ENCODE data around the gene GRK7.

GRK7 gene, protein sequence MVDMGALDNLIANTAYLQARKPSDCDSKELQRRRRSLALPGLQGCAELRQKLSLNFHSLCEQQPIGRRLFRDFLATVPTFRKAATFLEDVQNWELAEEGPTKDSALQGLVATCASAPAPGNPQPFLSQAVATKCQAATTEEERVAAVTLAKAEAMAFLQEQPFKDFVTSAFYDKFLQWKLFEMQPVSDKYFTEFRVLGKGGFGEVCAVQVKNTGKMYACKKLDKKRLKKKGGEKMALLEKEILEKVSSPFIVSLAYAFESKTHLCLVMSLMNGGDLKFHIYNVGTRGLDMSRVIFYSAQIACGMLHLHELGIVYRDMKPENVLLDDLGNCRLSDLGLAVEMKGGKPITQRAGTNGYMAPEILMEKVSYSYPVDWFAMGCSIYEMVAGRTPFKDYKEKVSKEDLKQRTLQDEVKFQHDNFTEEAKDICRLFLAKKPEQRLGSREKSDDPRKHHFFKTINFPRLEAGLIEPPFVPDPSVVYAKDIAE (N-terminal part only)

DNA sequence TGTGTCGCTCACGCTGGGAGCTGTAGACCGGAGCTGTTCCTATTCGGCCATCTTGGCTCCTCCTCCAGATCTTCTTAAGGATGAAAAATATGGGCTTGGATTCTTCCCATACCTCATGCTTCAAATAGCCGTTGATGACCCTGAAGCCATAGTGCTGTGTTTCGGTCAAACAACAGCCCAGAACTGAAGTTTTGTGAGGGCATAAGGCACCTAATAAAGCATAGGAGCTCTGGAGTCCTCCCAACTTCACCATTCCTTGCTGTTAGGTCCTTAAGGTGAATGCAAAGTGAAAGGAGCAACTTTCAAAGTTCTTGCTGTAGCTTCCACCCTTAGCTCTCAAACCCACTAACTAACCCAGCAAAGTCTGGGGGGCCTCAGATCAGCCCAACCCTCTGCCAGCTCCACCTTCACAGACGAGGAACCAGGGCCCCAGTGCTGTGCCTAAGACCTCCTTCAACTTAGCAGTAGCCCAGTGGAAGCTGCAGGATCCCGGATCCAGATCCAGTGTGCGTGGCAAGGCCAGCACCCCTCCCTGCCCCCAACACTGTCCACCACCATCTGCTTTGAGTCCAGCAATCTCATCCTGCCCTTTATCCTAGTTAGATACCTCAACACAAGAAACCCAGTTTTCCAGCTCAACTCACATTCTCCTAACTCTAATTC is at the start of gene GRK7:
Gene GRK7 (plus strand): TSS at position 321 of the 663 bp plus-strand sequence. CDS start 14,877 bp downstream, outside the sequence.
- DNase-seq, result no peak

DNA sequence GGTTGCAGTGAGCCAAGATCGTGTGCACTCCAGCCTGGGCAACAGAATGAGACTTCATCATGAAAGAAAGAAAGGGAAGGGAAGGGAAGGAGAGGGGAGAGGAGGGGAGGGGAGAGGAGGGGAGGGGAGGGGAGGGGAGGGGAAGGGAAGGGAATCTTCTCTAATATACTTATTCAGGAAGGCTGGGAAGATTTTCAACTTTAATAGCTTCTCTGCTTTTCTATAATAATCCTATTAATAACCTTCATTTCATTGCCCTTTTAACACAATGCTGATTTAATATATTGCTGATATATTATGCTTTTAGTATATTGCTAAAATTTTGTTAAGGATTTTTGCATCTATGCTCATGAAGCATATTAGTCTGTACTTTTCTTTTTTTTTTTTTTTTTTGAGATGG is 48.5 kb upstream of the GRK7 start:
- no peak for DNase-seq

DNA sequence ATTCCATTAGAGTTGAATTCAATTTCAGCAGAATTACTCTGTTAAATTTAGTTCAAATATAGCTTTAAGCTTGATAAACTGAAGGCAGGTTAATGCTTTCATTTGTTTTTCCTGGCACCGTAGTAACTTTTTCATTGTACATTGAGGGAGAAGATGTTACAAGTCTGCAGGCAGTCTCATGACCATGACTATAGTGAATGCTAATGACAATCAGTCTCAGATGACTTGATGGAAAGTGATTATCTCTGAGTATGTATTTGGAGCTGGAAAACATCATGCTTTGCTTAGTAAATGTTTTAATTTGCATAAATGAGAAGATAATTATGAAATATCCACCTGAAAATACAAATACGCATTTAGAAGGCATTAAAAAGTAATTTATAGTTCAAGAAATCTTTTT is 41.1 kb upstream of the GRK7 start:
- no peak for DNase-seq

DNA sequence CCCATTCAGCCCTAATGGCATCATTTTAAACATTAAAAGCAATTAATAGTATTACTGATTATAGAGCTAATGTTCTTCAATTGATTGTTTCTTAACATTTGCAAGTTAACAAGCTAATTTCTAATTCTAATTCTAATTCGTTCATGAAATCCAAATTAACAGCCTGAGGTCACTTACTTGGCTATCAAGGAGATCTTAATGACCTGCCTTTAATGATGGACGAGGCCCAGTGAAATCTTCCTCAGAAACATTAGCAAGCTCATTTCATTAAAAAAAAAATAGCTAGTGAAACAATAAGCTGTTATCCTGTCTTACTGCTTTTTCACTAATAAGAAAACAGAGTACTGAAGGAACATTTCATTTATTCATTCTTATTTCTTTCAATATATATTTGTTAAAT is 40.6 kb upstream of the GRK7 start:
- no peak for DNase-seq

DNA sequence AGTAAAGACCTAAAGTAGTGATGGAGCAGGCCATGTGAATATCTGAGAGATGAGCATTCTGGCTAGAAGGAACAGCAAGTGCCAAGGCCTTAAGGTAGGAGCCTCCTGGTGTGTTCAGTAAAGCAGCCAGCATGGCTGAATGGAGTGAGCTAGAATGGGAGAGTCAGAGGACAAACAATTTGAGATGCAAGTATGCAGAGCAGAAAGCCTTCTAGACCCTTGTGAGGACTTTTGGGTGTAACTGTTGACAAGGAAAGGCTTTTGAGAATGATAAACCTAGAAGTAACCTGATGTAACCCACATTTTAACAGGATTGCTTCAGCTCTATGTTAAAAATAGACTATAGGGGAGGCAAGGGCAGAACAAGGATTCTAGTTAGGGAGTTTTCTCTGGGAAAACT is 40.0 kb upstream of the GRK7 start:
- no peak for DNase-seq

DNA sequence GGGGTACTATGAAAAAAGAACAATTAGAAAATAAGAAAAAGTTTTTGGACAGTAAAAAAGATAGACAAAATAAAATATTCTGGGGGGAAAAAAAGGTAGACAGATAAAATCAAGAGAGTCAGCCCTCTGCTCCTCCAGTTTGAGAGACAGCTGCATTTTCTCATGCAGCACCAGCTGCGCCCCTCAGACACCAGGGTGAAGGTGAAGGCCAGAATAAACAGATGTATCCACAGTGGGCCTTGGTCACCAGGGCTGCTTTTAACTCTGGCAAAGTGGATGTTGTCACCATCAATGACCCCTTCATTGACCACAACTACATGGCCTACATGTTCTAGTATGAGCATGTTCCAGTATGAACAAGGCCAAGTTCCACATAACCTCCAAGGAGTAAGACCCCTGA is 39.0 kb upstream of the GRK7 start:
- no peak for DNase-seq

DNA sequence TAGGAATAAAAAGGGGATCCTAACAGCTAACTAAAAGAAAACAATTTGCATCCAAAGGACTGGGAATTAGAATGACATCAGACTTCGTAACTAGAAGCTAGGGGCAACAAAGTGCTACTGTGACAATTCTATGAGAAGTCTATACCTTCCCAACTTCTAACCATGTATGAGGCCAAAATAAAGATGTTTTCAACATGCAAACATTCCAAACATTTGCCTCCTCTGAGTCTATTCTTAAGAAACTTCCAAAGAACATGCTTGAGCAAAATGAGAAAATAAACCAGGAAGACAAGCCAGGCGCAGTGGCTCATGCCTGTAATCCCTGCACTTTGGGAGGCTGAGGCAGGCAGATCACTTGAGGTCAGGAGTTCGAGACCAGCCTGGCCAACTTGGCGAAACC is 38.2 kb upstream of the GRK7 start:
- peak; percentile 9 for DNase-seq

DNA sequence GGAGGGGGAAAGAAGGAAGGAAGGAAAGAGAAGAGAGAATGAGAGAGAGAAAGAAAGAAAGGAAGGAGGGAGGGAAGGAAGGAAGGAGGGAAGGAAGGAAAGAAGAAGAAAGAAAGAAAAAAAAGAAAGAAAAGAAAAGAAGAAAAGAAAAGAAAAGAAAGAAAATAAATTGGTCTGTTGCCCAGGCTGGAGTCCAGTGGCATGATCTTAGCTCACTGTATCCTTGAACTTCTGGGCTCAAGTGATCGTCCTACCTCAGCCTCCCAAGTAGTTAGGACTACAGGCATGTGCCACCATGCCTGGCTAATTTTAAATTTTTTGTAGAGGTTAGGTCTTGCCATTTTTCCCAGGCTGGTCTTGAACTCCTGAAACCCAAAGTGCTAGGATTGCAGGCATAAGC is 36.7 kb upstream of the GRK7 start:
- no peak for DNase-seq

DNA sequence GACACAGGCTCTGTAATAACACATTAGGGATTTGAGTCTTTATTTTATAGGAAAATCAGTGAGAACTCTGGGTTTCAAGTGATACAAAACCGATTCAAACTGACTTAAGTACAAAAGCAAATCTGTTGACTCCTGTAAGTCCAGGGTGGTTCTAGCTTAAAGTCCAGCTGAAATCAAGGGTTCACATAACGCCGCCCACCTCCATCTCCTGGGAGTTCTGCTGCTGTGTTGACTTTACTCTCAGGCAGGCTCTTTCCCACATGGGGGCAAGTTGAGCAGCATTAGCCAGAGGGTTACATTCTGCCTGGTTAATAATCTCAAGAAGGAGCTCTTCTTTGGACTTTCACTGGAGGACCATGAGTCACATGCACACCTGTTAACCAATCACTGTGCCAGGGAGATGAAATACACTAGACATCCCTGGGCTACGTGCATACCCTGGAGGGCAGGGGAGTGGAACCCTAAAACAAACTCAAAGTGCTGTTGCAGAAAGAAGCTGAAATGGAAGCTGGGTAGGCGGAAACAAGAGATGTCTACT is 34.8 kb upstream of the GRK7 start:
- DNase-seq, result no peak

DNA sequence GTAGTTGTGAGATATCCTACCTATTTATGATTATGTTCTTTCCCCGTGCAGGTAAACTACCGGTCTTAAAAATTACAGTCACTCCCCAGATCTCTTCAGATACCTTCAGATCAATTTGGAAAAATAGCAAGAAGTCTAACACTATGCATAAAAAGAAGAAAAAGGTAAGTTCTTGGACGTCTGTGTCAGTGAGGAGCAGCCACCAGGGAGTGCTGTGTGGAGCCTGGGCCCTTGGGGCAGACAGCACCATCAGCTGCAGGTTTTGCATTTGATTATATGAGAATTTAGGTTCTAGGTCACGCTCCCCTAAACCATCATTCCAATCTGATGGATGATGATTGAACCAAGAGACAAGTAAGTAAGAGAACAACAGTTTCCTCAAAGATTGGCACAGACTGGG is 34.0 kb upstream of the GRK7 start:
- no peak for DNase-seq

DNA sequence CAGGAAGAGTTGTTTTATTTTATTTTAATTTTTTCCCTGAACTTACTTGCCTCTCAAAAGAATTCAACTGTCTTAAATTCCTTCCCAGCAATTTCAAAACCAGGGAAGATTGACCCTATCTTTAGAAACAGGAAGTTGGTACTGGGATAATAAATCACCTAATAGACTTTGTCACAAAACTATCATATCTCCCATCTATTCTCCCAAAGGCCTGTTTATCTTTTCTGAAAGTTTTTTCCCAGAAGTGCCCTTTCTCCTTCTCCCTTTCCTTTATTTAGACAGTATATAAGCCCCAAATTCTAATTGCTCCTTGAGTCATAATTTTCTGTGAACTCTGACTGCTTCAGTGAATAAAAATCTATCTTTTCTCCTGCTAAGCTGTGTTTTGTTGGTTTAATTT is 28.0 kb upstream of the GRK7 start:
- no peak for DNase-seq

DNA sequence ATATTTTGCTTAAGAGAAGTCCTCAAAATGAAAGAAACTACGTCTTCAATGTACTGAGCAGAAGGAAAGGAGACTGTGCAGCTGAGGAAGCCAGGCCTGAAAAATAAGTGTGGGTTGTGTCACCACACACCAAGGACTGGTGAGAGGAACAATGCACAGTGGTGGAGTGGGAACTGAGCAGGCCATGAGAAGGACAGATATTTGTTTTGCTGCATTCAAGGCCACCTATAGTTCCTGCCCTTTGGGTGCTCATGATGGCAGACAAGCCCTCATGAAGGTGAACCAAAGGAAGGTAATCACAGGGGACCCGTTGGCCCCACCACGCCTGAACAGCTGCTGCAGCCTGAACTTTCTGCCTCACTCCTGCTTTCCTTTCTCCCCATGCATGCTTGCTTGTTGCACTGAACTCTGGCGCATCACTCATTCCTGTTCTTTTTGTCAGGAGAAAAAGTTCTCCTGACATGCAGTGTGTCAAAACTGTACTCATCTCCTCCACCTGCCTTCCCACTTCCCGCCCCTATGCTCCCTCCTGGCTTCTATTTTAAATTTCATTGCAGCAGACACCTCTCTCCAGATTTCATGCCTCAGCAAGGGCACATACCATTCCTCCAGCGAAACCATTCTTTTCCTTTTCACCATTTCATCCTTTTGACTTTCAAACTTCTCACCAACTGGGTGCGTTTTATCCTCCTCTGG is 27.3 kb upstream of the GRK7 start:
- DNase-seq, result no peak

DNA sequence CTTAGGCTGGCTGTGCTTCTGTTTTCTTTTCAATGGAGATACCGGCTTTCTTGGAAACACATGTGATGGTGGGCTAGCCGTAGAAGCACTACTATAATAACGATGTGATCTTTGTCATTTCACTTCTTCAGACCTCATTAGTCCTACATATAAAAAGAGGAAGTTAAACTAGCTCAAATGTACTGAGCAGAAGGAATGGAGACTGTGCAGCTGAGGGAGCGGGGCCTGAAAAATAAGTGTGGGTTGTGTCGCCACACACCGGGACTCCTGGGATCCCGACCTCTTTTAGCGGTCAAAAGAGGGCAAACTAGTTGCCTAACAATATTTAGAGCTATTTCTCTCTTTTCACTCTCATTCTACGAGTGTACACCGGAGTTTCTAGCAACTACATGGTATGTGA is 26.1 kb upstream of the GRK7 start:
- no peak for DNase-seq

DNA sequence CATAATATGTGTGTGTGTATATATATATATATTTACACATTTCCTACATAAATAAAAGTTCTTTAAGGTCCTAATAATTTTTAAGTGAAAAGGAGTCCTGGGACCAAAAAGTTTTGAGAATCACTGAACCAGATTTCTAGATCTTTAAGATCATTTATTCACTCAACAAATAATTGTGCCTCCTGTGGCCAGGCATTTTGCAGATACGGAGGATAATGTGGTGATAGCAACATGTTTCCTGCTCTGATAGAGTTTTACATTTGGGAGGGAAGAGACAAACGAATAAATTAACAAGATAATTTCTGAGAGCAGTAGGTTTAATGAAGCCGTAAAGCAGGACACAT is 25.6 kb upstream of the GRK7 start:
- no peak for DNase-seq

DNA sequence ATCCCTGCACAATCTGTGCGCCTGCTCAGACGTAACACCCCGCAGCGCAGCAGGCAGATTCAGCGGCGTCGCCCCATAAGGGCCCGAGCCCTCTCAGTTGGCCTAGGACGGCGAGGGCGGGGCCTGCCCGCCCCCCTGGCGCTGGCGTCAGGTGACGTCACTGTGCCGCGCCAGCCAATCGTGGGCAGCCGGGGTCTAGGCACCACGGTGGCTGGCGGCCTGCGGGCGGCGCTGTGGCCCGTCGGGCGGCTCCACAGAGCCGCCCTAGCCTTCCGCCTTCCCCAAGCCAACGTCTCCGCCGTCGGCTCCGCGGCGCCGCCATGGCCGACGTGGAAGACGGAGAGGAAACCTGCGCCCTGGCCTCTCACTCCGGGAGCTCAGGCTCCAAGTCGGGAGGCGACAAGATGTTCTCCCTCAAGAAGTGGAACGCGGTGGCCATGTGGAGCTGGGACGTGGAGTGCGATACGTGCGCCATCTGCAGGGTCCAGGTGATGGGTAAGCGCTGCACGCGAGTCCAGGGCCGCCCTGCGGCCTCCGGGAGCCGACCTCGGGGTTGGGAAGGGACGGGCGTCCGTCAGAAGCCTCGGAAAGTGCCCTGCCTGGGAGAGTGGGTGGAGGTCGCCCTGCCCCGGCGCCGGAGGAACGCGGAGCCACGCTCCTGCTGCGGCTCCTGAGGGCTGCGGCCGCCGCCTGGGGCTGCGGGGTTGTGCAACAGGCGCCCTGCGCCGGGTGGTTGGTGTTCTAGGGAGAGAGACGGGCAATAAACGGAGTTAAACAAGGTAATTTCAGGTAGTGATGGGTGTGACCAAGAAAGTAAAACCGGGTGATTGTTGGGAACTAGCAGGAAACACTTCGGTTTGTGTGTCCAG is 25.0 kb upstream of the GRK7 start, which contains the start of gene RNF7:
Gene RNF7 (plus strand): TSS at position 277 of the 869 bp plus-strand sequence. CDS start 44 bp downstream, at position 321.
- peak; percentile 96 for DNase-seq

DNA sequence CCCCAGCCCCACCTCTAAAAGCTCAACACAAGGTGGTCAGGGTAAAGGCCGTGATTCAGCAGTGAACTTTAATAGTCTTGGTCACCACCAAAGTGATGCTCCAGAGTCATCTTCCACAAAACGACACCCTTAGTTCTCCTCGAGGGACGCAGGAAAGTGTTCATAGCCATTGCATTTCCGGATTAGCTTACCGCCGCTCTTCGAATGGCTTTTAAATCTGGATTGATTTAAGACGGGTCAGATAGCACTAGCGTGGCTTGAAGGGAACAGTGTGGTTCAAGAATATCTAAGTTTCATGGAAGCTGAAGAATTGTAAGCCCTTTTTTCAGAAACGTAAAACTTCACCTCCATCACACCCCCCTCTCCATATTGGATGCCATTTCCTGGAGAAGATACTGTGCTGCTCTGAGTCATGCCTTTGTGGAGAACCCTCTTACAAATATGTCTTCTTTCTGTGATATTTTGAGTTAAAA is 24.3 kb upstream of the GRK7 start:
- DNase-seq, result peak; percentile 55

DNA sequence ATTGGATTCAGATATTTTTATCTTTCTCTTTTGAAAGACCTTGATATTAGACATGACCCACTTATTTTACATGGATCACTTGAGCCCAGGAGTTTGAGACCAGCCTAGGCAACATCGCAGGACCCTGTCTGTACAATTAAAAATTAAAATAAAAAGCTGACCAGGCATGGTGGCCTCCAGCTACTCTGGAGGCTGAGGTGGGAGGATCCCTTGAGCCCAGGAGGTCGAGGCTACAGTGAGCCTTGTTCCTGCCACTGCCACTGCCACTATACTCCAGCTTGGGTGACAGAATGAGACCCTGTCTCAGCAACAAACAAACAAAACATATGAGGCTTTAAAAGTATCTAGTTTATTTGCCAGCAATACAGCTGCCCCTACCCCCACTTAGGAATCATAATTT is 23.5 kb upstream of the GRK7 start:
- DNase-seq, result no peak

DNA sequence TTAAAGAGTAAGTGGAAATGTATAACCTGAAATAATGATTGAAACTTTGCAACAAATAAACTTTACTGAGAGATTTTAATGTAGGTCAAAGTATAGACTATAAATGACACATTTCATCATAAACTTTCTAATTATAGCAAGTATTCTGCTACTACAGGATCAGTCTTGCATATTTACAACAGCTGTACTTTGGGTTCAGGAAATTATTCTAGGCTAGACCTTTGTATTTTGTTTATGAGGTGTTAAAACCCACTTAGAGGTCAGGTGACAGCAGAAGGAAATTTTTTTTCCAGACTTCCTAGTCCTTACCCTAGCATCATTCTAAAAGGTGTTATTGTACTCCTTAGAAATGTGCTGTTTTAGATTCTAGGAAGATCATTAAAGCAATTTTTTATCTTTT is 22.9 kb upstream of the GRK7 start:
- DNase-seq, result no peak

DNA sequence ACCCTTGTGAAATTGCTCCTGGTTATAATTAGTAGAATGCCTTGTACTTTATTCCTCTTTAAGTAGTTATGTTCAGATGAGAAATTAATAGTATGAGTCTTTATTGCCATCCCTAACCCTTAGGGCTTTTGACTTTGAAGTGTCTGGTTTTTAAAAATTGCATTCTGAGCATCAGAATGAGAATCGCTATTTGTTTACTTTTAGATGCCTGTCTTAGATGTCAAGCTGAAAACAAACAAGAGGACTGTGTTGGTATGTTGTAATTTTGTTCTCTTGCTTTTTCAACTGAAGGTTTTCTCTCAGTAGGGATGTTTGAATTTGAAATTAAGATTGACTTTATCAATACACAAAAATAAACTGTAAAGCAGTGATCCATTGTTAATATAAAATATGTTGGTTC is 19.9 kb upstream of the GRK7 start:
- no peak for DNase-seq

DNA sequence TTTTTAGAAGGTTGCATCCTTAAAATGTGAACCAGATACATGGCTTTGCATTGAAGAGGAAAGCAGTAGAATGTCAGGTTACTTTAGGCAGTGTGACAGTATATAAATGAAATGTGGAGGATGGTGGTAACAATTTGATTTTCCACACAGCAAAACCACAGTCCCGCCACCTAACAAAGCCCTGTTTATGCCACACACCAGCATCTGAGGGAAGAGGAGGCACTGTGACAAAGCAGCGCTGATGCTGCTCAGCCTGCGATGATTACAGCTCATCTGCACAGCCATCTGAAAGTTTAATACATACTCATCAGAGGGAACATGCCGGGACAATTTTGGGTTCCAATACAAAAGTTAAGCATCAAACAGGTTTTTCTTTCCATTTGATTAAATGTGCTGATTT is 16.2 kb upstream of the GRK7 start:
- no peak for DNase-seq

DNA sequence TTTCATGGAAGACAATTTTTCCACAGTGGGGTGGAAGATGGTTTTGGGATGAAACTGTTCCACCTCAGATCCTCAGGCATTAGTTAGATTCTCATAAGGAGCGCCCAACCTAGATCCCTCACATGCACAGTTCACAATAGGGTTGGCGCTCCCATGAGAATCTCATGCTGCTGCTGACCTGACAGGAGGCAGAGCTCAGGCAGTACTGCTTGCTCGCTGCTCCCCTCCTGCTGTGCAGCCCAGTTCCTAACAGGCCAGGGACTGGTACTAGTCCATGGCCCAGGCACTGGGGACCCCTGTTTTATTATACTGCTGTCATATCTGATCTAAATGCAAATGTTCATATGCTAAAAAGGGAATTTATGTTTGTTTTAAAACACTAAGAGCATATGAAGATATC is 9.8 kb upstream of the GRK7 start:
- DNase-seq, result no peak

DNA sequence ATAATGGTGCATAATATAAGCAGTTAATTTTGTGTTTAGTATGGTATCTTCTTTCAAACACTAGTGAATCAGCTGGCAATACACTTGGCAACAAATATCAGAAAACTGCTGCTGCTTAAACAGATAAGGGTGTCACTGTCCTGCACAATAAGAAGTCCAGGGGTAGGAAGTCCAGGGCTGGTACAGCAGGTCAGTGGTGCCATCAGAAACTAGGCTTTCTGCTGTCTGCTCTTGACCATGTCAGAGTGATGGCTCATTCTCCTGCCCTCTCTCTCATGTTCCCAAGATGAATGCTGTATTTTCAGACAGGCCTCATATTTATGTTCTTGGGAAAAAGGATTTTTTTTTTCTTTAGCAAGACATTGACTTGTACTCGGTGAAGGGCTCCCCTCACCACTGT is 9.2 kb upstream of the GRK7 start:
- DNase-seq, result no peak
